ENCODE data around the gene UBE2Z.
A peak's percentile ranks its signal among the peaks of the same experiment; 100 is the strongest.

Gene UBE2Z

DNA sequence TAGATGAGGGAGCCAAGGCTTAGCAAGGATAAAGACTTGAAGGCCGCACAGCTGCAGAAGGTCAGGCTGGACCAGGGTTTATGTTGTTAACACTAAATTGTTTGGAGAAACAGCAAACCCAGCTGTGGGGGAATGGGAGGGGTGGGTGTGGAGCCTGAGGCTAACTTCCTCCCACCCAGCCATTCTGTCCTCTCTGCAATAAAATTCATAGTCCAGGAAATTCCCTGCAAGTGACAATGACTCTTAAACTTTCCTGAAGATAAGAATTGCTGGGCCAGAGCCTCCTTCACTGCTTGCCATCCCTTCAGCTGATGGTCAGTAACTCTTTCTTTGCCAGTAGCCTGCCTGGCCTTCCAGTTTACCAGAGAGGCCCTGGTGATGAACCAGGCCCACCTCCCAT, 35.0 kb upstream of the UBE2Z start:
- ChIA-PET CTCF (interaction anchor here (0.8 to 14.7 kb wide), 10 partner anchors 11 to 209 kb away, joined by 3 to 336 read pairs (median 10); no protein-coding TSS in a partner anchor), POLR2A (interaction anchor here (0.6 kb wide), 1 partner anchor 38 kb away, joined by 3 read pairs; no protein-coding TSS in a partner anchor)
- Histone ChIP-seq H3K4me1 (ENCODE audit: control insufficient read depth, insufficient read depth, low read length) (no peaks in the 10 kb centered on the region), H3K36me3 (ENCODE audit: control insufficient read depth in 2 of 2, insufficient read depth in 1 of 2, low read length in 2 of 2) (no peaks in the 10 kb centered on the region), H3K27ac (ENCODE audit: extremely low read depth, low read depth, low read length) (no peak overlapping the region), H3K4me3 (ENCODE audit: low read depth, low read length) (no peak overlapping the region), H3K9me3 (ENCODE audit: control insufficient read depth, insufficient read depth, low read depth, low read length) (no peaks in the 10 kb centered on the region)
- no peak for TF ChIP-seq KLF16 (tag by site-specific recombination; IDR thresholded peaks at IDR 0.05)
- no peak for TF ChIP-seq ZNF23 (tag by site-specific recombination; IDR thresholded peaks at IDR 0.05; ENCODE audit: borderline replicate concordance)
- TF ChIP-seq KLF8 (tag by site-specific recombination; IDR thresholded peaks at IDR 0.05) = no peak
- TF ChIP-seq ZNF623 (tag by site-specific recombination; IDR thresholded peaks at IDR 0.05) = no peak
- no peak for TF ChIP-seq ZNF132 (tag by site-specific recombination; IDR thresholded peaks at IDR 0.05; ENCODE audit: borderline replicate concordance)
- TF ChIP-seq, protein P1, sequence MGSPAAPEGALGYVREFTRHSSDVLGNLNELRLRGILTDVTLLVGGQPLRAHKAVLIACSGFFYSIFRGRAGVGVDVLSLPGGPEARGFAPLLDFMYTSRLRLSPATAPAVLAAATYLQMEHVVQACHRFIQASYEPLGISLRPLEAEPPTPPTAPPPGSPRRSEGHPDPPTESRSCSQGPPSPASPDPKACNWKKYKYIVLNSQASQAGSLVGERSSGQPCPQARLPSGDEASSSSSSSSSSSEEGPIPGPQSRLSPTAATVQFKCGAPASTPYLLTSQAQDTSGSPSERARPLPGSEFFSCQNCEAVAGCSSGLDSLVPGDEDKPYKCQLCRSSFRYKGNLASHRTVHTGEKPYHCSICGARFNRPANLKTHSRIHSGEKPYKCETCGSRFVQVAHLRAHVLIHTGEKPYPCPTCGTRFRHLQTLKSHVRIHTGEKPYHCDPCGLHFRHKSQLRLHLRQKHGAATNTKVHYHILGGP (tag by site-specific recombination; IDR thresholded peaks at IDR 0.05) = no peak
- TF ChIP-seq, protein P2, sequence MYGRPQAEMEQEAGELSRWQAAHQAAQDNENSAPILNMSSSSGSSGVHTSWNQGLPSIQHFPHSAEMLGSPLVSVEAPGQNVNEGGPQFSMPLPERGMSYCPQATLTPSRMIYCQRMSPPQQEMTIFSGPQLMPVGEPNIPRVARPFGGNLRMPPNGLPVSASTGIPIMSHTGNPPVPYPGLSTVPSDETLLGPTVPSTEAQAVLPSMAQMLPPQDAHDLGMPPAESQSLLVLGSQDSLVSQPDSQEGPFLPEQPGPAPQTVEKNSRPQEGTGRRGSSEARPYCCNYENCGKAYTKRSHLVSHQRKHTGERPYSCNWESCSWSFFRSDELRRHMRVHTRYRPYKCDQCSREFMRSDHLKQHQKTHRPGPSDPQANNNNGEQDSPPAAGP (tag by site-specific recombination; IDR thresholded peaks at IDR 0.05) = no peak
- TF ChIP-seq KLF1 (tag by site-specific recombination; IDR thresholded peaks at IDR 0.05) = peak; percentile 30; the same call in 1 of the 2 replicates
- TF ChIP-seq EGR2 (tag by site-specific recombination; IDR thresholded peaks at IDR 0.05; ENCODE audit: low read depth) = peak; percentile 43; the same call in 1 of the 2 replicates
- TF ChIP-seq BCL11B (tag by site-specific recombination; IDR thresholded peaks at IDR 0.05; ENCODE audit: low read depth) = no peak
- TF ChIP-seq, protein P3, sequence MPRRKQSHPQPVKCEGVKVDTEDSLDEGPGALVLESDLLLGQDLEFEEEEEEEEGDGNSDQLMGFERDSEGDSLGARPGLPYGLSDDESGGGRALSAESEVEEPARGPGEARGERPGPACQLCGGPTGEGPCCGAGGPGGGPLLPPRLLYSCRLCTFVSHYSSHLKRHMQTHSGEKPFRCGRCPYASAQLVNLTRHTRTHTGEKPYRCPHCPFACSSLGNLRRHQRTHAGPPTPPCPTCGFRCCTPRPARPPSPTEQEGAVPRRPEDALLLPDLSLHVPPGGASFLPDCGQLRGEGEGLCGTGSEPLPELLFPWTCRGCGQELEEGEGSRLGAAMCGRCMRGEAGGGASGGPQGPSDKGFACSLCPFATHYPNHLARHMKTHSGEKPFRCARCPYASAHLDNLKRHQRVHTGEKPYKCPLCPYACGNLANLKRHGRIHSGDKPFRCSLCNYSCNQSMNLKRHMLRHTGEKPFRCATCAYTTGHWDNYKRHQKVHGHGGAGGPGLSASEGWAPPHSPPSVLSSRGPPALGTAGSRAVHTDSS (tag by site-specific recombination; IDR thresholded peaks at IDR 0.05) = no peak
- TF ChIP-seq, protein P4, sequence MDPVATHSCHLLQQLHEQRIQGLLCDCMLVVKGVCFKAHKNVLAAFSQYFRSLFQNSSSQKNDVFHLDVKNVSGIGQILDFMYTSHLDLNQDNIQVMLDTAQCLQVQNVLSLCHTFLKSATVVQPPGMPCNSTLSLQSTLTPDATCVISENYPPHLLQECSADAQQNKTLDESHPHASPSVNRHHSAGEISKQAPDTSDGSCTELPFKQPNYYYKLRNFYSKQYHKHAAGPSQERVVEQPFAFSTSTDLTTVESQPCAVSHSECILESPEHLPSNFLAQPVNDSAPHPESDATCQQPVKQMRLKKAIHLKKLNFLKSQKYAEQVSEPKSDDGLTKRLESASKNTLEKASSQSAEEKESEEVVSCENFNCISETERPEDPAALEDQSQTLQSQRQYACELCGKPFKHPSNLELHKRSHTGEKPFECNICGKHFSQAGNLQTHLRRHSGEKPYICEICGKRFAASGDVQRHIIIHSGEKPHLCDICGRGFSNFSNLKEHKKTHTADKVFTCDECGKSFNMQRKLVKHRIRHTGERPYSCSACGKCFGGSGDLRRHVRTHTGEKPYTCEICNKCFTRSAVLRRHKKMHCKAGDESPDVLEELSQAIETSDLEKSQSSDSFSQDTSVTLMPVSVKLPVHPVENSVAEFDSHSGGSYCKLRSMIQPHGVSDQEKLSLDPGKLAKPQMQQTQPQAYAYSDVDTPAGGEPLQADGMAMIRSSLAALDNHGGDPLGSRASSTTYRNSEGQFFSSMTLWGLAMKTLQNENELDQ (tag by site-specific recombination; IDR thresholded peaks at IDR 0.05; ENCODE audit: low read depth) = no peak
- no peak for TF ChIP-seq ZBTB8A (tag by site-specific recombination; IDR thresholded peaks at IDR 0.05)
- no peak for TF ChIP-seq ZNF433 (tag by site-specific recombination; IDR thresholded peaks at IDR 0.05; ENCODE audit: low read depth)
- no peak for TF ChIP-seq ZNF121 (tag by site-specific recombination; IDR thresholded peaks at IDR 0.05)
- no peak for TF ChIP-seq ZNF621 (tag by site-specific recombination; IDR thresholded peaks at IDR 0.05)
- TF ChIP-seq, protein P5, sequence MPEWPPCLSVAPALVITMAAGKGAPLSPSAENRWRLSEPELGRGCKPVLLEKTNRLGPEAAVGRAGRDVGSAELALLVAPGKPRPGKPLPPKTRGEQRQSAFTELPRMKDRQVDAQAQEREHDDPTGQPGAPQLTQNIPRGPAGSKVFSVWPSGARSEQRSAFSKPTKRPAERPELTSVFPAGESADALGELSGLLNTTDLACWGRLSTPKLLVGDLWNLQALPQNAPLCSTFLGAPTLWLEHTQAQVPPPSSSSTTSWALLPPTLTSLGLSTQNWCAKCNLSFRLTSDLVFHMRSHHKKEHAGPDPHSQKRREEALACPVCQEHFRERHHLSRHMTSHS (tag by site-specific recombination; IDR thresholded peaks at IDR 0.05) = no peak
- no peak for TF ChIP-seq HOXD13 (CRISPR knock-in tag; IDR thresholded peaks at IDR 0.05; ENCODE audit: borderline replicate concordance)
- no peak for TF ChIP-seq WT1 (tag by site-specific recombination; IDR thresholded peaks at IDR 0.05)
- no peak for TF ChIP-seq ZNF114 (tag by site-specific recombination; IDR thresholded peaks at IDR 0.05)
- no peak for TF ChIP-seq GLIS2 (tag by site-specific recombination; IDR thresholded peaks at IDR 0.05)
- TF ChIP-seq, protein P6, sequence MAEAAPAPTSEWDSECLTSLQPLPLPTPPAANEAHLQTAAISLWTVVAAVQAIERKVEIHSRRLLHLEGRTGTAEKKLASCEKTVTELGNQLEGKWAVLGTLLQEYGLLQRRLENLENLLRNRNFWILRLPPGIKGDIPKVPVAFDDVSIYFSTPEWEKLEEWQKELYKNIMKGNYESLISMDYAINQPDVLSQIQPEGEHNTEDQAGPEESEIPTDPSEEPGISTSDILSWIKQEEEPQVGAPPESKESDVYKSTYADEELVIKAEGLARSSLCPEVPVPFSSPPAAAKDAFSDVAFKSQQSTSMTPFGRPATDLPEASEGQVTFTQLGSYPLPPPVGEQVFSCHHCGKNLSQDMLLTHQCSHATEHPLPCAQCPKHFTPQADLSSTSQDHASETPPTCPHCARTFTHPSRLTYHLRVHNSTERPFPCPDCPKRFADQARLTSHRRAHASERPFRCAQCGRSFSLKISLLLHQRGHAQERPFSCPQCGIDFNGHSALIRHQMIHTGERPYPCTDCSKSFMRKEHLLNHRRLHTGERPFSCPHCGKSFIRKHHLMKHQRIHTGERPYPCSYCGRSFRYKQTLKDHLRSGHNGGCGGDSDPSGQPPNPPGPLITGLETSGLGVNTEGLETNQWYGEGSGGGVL (tag by site-specific recombination; IDR thresholded peaks at IDR 0.05) = 0 out of 2 replicates have a peak, but pooled peaks have one; percentile 50
- no peak for TF ChIP-seq ZBTB21 (tag by site-specific recombination; IDR thresholded peaks at IDR 0.05)
- TF ChIP-seq, protein P7, sequence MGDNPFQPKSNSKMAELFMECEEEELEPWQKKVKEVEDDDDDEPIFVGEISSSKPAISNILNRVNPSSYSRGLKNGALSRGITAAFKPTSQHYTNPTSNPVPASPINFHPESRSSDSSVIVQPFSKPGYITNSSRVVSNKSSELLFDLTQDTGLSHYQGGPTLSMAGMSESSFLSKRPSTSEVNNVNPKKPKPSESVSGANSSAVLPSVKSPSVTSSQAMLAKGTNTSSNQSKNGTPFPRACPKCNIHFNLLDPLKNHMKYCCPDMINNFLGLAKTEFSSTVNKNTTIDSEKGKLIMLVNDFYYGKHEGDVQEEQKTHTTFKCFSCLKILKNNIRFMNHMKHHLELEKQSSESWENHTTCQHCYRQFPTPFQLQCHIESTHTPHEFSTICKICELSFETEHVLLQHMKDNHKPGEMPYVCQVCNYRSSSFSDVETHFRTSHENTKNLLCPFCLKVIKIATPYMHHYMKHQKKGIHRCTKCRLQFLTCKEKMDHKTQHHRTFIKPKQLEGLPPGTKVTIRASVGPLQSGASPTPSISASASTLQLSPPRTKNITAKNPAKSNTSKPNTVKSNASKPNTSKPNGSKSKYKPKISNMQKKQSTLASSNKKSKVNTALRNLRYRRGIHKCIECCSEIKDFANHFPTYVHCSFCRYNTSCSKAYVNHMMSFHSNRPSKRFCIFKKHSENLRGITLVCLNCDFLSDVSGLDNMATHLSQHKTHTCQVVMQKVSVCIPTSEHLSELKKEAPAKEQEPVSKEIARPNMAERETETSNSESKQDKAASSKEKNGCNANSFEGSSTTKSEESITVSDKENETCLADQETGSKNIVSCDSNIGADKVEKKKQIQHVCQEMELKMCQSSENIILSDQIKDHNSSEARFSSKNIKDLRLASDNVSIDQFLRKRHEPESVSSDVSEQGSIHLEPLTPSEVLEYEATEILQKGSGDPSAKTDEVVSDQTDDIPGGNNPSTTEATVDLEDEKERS (tag by site-specific recombination; IDR thresholded peaks at IDR 0.05) = no peak

All from HEK293 (cell line).